Neural cell (in vitro differentiated cells): ENCODE data around the gene KDM4B. TPM values are rescaled to one million over a fixed set of nuclear protein-coding genes. Genes with fewer than 3 reads are reported as not detected.

Source experiments
- H2AFZ ChIP-seq: fragments of 200-600, 300-800 bp; sonication (generic), shearing (Covaris generic); 2 replicates; pipeline ENCODE4 v1.6.0; 2014; ENCODE audit warnings: low read depth, mild to moderate bottlenecking, antibody characterized with exemption, low read length, moderate library complexity
- H3F3A ChIP-seq: fragments of 200-600 bp; shearing (Covaris generic); 2 replicates; pipeline ENCODE4 v1.6.1; 2016; ENCODE audit warnings: mild to moderate bottlenecking, moderate library complexity, mixed read lengths, antibody characterized with exemption, low read length; ENCODE audit not compliant: insufficient read depth, poor library complexity, severe bottlenecking
- H3K27ac ChIP-seq: fragments of 200-600, 300-800 bp; sonication (generic), shearing (Covaris generic); 2 replicates; pipeline ENCODE4 v1.5.1; 2014; ENCODE audit warnings: mild to moderate bottlenecking, low read length, moderate library complexity
- H3K27me3 ChIP-seq: fragments of 300-800, 200-600 bp; sonication (generic), shearing (Covaris generic); 2 replicates; pipeline ENCODE4 v1.6.0; 2014; ENCODE audit warnings: mild to moderate bottlenecking, low read depth, low read length, moderate library complexity; ENCODE audit not compliant: insufficient read depth
- H3K36me3 ChIP-seq: fragments of 300-800, 200-600 bp; sonication (generic), shearing (Covaris generic); 2 replicates; pipeline ENCODE4 v1.5.1; 2014; ENCODE audit warnings: mild to moderate bottlenecking, antibody characterized with exemption, low read length, moderate library complexity; ENCODE audit not compliant: insufficient read depth
- H3K4me2 ChIP-seq: fragments of 300-800, 200-600 bp; sonication (generic), shearing (Covaris generic); 2 replicates; pipeline ENCODE4 v1.6.0; 2014; ENCODE audit warnings: mild to moderate bottlenecking, low read length
- H3K4me3 ChIP-seq: fragments of 300-800, 200-600 bp; sonication (generic), shearing (Covaris generic); 2 replicates; pipeline ENCODE4 v1.5.1; 2014; ENCODE audit warnings: mild to moderate bottlenecking, low read length, moderate library complexity
- H3K79me2 ChIP-seq: fragments of 200-600 bp; shearing (Covaris generic); replicated peaks from 2 replicates; pipeline ENCODE4 v1.6.0; 2014; ENCODE audit warnings: mild to moderate bottlenecking, low read length, moderate library complexity; ENCODE audit not compliant: insufficient read depth
- H3K9ac ChIP-seq: fragments of 300-800, 200-600 bp; sonication (generic), shearing (Covaris generic); 2 replicates; pipeline ENCODE4 v1.6.1; 2016; ENCODE audit warnings: mild to moderate bottlenecking, low read length, mixed read lengths
- H3K9me2 ChIP-seq: fragments of 200-600 bp; shearing (Covaris generic); 2 replicates; pipeline ENCODE4 v1.6.1; 2016; ENCODE audit warnings: mild to moderate bottlenecking, low read length, mixed read lengths; ENCODE audit not compliant: insufficient read depth
- H3K9me3 ChIP-seq: fragments of 200-600, 300-800 bp; sonication (generic), shearing (Covaris generic); 2 replicates; pipeline ENCODE4 v1.6.1; 2016; ENCODE audit warnings: mild to moderate bottlenecking, mixed run types, low read length, moderate library complexity, mixed read lengths
- H4K20me1 ChIP-seq: fragments of 200-600 bp; shearing (Covaris generic); 2 replicates; pipeline ENCODE4 v1.6.1; 2016; ENCODE audit warnings: mild to moderate bottlenecking, mixed run types; ENCODE audit not compliant: insufficient read depth
- EP300 ChIP-seq: fragments of 450-650 bp; conservative IDR thresholded peaks from 2 replicates; pipeline ENCODE4 v1.6.1; 2014; ENCODE audit warnings: antibody characterized with exemption, mild to moderate bottlenecking, moderate library complexity; ENCODE audit not compliant: poor library complexity, severe bottlenecking
- EZH2 ChIP-seq: fragments of 200-600, 300-800 bp; shearing (Covaris generic), sonication (generic); IDR thresholded peaks from 2 replicates; pipeline ENCODE4 v1.6.1; 2014; ENCODE audit warnings: antibody characterized with exemption, low read length, borderline replicate concordance, mild to moderate bottlenecking; ENCODE audit not compliant: insufficient read depth, poor library complexity, severe bottlenecking
- MXI1 ChIP-seq: fragments of 450-650 bp; conservative IDR thresholded peaks from 2 replicates; pipeline ENCODE4 v1.6.1; 2014; ENCODE audit warnings: antibody characterized with exemption, mild to moderate bottlenecking; ENCODE audit not compliant: poor library complexity, severe bottlenecking
- POLR2AphosphoS5 ChIP-seq: IDR thresholded peaks from 2 replicates; pipeline ENCODE4 v1.6.1; 2012
- RAD21 ChIP-seq: fragments of 450-650 bp; conservative IDR thresholded peaks from 2 replicates; pipeline ENCODE4 v1.6.1; 2014; ENCODE audit warnings: antibody characterized with exemption, mild to moderate bottlenecking, moderate library complexity
- SMC3 ChIP-seq: fragments of 450-650 bp; conservative IDR thresholded peaks from 2 replicates; pipeline ENCODE4 v1.6.1; 2014; ENCODE audit warnings: antibody characterized with exemption, mild to moderate bottlenecking, moderate library complexity; ENCODE audit not compliant: poor library complexity
- TAF1 ChIP-seq: IDR thresholded peaks from 2 replicates; pipeline ENCODE4 v1.6.1; 2012; ENCODE audit warnings: low read depth
- polyA plus RNA-seq: library from polyadenylated mRNA; depleted of rRNA; stranded (reverse); fragments of >200 nt; gene quantifications from 2 replicates; pipeline ENCODE4 v1.2.3, GENCODE V29; 2014
- TF ChIP-seq, protein P1 (sequence below): fragments of 450-650 bp; IDR thresholded peaks from 2 replicates; pipeline ENCODE4 v1.5.1; 2014; ENCODE audit warnings: antibody characterized with exemption, mild to moderate bottlenecking, moderate library complexity; ENCODE audit not compliant: poor library complexity, severe bottlenecking
- TF ChIP-seq, protein P2 (sequence below): IDR thresholded peaks from 2 replicates; pipeline ENCODE4 v1.6.1; 2012; ENCODE audit warnings: borderline replicate concordance

KDM4B gene
- polyA plus RNA-seq, 1 donor from 2014 or later: 19.1 TPM

DNA sequence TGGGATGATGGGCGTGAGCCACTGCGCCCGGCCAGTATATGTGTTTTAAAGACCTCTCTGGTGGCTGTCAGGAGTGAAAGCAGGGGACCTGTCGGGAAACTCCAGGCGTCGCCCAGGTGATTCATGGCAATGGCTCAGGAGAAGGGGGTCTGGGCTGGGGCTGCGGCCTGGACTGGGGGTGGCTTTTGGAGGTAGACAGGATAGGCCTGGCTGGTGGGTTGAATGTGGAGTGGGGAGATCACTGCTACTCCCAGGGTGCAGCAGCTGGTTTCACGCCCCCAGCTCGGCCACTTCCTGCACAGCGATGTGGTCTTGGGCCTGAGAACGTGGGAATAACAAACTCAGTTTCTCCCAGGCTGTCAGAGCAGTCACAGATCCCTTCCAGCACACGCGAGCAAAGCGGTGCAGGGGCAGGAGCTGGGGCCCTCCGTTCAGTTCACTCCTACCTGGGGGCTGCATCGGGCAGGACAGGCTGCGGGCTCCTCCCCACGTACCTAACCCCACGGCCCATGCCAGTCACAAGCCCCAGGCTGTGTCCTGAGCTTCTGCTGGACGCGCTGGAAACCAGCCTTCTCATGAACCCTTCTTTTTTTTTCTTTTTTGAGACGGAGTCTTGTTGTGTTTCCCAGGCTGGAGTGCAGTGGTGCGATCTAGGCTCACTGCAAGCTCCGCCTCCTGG is 18.9 kb downstream of the KDM4B start:
- H3K79me2 ChIP-seq: peaks cover 74% of the 10 kb centered on the region
- no peak overlapping the region for H3K4me3 ChIP-seq
- no peaks in the 10 kb centered on the region for H3K36me3 ChIP-seq
- no peaks in the 10 kb centered on the region for H3K27me3 ChIP-seq
- H3K27ac ChIP-seq: no peak overlapping the region
- TF ChIP-seq EZH2 (no peak), SMC3 (no peak), POLR2AphosphoS5 (no peak), TAF1 (no peak), MXI1 (no peak)
- TF ChIP-seq, protein P1, sequence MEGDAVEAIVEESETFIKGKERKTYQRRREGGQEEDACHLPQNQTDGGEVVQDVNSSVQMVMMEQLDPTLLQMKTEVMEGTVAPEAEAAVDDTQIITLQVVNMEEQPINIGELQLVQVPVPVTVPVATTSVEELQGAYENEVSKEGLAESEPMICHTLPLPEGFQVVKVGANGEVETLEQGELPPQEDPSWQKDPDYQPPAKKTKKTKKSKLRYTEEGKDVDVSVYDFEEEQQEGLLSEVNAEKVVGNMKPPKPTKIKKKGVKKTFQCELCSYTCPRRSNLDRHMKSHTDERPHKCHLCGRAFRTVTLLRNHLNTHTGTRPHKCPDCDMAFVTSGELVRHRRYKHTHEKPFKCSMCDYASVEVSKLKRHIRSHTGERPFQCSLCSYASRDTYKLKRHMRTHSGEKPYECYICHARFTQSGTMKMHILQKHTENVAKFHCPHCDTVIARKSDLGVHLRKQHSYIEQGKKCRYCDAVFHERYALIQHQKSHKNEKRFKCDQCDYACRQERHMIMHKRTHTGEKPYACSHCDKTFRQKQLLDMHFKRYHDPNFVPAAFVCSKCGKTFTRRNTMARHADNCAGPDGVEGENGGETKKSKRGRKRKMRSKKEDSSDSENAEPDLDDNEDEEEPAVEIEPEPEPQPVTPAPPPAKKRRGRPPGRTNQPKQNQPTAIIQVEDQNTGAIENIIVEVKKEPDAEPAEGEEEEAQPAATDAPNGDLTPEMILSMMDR: no peak
- TF ChIP-seq, protein P2, sequence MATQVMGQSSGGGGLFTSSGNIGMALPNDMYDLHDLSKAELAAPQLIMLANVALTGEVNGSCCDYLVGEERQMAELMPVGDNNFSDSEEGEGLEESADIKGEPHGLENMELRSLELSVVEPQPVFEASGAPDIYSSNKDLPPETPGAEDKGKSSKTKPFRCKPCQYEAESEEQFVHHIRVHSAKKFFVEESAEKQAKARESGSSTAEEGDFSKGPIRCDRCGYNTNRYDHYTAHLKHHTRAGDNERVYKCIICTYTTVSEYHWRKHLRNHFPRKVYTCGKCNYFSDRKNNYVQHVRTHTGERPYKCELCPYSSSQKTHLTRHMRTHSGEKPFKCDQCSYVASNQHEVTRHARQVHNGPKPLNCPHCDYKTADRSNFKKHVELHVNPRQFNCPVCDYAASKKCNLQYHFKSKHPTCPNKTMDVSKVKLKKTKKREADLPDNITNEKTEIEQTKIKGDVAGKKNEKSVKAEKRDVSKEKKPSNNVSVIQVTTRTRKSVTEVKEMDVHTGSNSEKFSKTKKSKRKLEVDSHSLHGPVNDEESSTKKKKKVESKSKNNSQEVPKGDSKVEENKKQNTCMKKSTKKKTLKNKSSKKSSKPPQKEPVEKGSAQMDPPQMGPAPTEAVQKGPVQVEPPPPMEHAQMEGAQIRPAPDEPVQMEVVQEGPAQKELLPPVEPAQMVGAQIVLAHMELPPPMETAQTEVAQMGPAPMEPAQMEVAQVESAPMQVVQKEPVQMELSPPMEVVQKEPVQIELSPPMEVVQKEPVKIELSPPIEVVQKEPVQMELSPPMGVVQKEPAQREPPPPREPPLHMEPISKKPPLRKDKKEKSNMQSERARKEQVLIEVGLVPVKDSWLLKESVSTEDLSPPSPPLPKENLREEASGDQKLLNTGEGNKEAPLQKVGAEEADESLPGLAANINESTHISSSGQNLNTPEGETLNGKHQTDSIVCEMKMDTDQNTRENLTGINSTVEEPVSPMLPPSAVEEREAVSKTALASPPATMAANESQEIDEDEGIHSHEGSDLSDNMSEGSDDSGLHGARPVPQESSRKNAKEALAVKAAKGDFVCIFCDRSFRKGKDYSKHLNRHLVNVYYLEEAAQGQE: no peak
- H3K9me3 ChIP-seq: no peaks in the 10 kb centered on the region
- no peak overlapping the region for H3K9ac ChIP-seq
- H2AFZ ChIP-seq: no peak overlapping the region
- peaks cover 10% of the 10 kb centered on the region for H4K20me1 ChIP-seq
- H3K4me2 ChIP-seq: no peak overlapping the region
- H3F3A ChIP-seq: no peaks in the 10 kb centered on the region
- H3K9me2 ChIP-seq: no peaks in the 10 kb centered on the region

DNA sequence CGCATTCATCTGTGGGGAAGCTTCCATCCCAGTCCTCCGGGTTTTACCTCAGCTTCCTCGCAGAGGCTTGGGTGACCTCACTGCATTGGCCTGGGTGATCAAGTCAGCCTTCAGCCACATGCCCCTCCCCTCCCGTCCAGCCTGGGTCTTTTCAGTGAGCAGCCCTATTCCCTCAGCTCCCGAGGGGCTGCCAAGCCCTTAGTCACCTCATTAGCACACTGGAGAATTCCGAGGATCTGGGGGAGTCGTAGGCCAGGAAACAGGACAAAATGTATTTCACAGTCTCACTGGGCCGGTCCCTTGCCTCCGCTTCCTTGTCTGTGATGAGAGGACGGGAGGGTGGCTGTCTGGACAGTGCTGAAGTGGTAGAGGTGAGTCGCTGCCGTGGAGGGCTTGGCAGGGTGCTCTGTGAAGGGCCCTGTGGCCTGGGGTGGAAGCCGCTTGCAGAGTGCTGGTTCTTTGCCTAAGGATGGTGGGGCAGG is 19.9 kb downstream of the KDM4B start:
- H3K79me2 ChIP-seq: peaks cover 72% of the 10 kb centered on the region
- H3K27me3 ChIP-seq: no peaks in the 10 kb centered on the region
- no peaks in the 10 kb centered on the region for H3K9me2 ChIP-seq
- peaks cover 10% of the 10 kb centered on the region for H4K20me1 ChIP-seq
- H3K9me3 ChIP-seq: no peaks in the 10 kb centered on the region
- no peak overlapping the region for H3K4me3 ChIP-seq
- H3K9ac ChIP-seq: no peak overlapping the region
- no peaks in the 10 kb centered on the region for H3F3A ChIP-seq
- H3K27ac ChIP-seq: no peak overlapping the region
- H3K36me3 ChIP-seq: no peaks in the 10 kb centered on the region
- H2AFZ ChIP-seq: no peak overlapping the region
- TF ChIP-seq TAF1: no peak
- H3K4me2 ChIP-seq: no peak overlapping the region

GRCh38 chr19:4990306-4990705 is 21.4 kb downstream of the KDM4B start:
- Histone ChIP-seq H4K20me1 (peaks cover 8% of the 10 kb centered on the region), H3K27ac (no peak overlapping the region)
- TF ChIP-seq POLR2AphosphoS5 (no peak), TAF1 (no peak), EP300 (no peak), RAD21 (no peak), SMC3 (no peak), EZH2 (no peak), MXI1 (no peak)
- TF ChIP-seq, protein P1: no peak
- TF ChIP-seq, protein P2: no peak

More at GRCh38 chr19:4990306-4990705, 21.4 kb downstream of the KDM4B start:
- Histone ChIP-seq H3K79me2 (peaks cover 66% of the 10 kb centered on the region), H3K9ac (no peak overlapping the region), H3K9me3 (no peaks in the 10 kb centered on the region), H3F3A (no peaks in the 10 kb centered on the region), H3K27me3 (no peaks in the 10 kb centered on the region), H2AFZ (no peak overlapping the region), H3K9me2 (no peaks in the 10 kb centered on the region), H3K4me2 (no peak overlapping the region), H3K4me3 (no peak overlapping the region), H3K36me3 (no peaks in the 10 kb centered on the region)
